ES-I3 (cell line): ENCODE results near the gene IFT74.

ENCODE experiments used
- H3K36me3 ChIP-seq: 2 replicates; pipeline ENCODE4 v1.6.1; 2013; ENCODE audit warnings: mild to moderate bottlenecking, low read length, control low read depth, moderate library complexity; ENCODE audit not compliant: insufficient read depth
- H3K4me1 ChIP-seq: 2 replicates; pipeline ENCODE4 v1.6.1; 2013; ENCODE audit warnings: mild to moderate bottlenecking, control low read depth, low read length; ENCODE audit not compliant: insufficient read depth
- H3K9ac ChIP-seq: 2 replicates; pipeline ENCODE4 v1.6.1; 2013; ENCODE audit warnings: low read depth, mild to moderate bottlenecking, low read length, moderate library complexity
- H3K9me3 ChIP-seq: 2 replicates; pipeline ENCODE4 v1.6.1; 2013; ENCODE audit warnings: mild to moderate bottlenecking, low read length, moderate library complexity; ENCODE audit not compliant: control insufficient read depth, insufficient read depth

Gene IFT74

DNA sequence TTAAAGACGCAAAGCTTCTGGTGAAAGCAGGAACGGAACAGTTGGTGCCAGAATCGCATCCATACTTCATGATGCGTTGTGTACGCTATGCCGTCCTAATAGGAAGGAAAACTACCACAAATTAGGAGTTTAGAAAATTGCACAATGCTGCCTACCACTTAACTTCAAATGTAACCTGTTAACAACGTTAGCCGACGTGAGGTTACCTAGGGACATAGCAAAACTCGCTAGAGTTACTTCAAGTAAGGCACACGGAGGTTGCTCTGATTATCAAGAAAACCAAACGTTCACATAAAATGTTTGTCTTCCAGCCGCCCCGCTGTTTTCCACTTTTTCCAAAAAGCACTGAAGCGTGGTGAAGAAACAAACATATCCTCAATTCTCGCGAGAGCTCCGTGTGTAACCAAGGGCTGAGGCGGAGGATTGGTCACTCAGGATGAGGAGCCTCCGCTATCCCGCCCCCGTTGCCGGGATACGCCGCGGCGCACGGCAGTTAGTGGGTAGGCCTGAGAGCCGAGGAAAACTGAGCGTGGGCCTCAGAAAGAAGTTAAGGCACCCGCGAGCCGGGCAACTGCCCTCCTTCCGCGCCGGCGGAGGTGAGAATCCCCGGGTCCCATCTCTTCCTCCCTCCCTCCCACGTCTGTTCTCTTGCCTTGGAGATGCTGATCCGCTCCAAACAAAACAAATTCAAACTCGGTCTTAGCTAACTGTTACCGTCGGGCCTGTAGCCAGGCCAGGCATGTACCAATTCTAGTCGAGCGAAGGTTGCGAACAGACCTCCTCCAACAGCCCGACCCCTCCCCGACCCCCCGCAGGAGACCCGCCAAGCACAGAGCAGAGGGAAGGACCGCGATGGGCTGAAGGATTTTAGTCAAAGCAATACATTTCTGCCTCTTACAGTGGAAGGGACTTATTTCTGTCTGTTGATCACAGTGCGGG lies at the start of gene IFT74:
Gene IFT74 (plus strand): TSS at position 492 of the 939 bp plus-strand sequence. CDS start 5,556 bp downstream, outside the sequence.
- Histone ChIP-seq H3K36me3 (no peaks in the 10 kb centered on the region), H3K4me1 (peaks cover 6% of the 10 kb centered on the region; the same call in 1 of the 2 replicates), H3K9ac (peak within 1 kb of the TSS; percentile 66), H3K9me3 (no peaks in the 10 kb centered on the region)

DNA sequence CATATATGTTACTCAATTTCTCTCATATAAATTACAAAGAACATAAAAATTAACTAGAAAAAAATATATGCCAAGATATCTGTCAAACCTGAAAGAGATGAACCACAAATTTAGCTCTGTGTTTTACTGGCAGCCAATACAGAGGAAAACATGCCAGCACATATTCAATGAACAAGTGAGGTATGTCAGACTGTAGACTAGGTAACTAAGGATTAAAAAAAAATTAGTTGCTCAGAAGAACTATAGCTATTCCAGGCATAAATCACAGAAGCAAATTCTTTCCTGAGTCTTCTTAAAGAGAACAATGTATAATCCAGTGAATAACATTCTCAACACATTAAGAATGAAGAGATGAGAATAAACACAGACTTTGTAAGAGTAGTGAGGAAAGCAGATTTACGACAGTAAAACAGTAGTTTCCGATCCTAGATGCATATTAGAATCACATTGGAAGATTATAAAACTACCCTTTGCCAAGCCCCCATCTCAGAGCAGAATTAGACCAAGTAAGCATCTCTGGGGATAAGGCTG lies 43.0 kb upstream of the IFT74 start:
- Histone ChIP-seq H3K4me1 (no peaks in the 10 kb centered on the region), H3K36me3 (peaks cover 16% of the 10 kb centered on the region), H3K9me3 (no peaks in the 10 kb centered on the region)

GRCh38 chr9:26919698-26920097 lies 36.5 kb upstream of the IFT74 start:
- no peaks in the 10 kb centered on the region for H3K4me1 ChIP-seq
- H3K36me3 ChIP-seq, result peaks cover 26% of the 10 kb centered on the region
- no peaks in the 10 kb centered on the region for H3K9me3 ChIP-seq
- H3K9ac ChIP-seq, result no peak overlapping the region

More for the DNA sequence above, 43.0 kb upstream of the IFT74 start:
- H3K9ac ChIP-seq, result no peak overlapping the region

GRCh38 chr9:26925609-26926008 lies 30.6 kb upstream of the IFT74 start:
- peaks cover 21% of the 10 kb centered on the region for H3K36me3 ChIP-seq
- H3K4me1 ChIP-seq, result no peaks in the 10 kb centered on the region
- H3K9me3 ChIP-seq, result no peaks in the 10 kb centered on the region
- H3K9ac ChIP-seq, result no peak overlapping the region

- Histone ChIP-seq H3K4me1 (no peaks in the 10 kb centered on the region), H3K9me3 (no peaks in the 10 kb centered on the region), H3K36me3 (peaks cover 16% of the 10 kb centered on the region), H3K9ac (no peak overlapping the region)
Measured at GRCh38 chr9:26928902-26929495, 27.2 kb upstream of the IFT74 start.

DNA sequence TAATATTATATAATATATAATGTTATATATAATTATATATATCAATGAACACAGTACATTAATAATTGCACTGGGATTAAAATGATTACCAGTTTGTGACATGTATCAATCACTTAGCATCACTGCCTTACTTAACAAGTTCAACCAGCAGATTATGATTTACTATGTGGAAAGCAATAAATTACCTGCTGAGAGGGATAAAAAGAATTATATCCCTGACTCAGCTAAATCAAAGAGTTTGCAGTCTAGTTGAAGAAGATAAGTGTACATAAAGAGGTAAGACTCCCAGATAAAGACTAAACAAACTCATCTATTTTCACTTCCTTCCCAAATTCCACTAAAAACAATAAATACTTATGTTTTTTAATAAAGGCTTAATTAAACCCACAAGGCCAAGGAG lies 20.4 kb upstream of the IFT74 start:
- Histone ChIP-seq H3K9ac (no peak overlapping the region), H3K4me1 (peaks cover 6% of the 10 kb centered on the region), H3K9me3 (peaks cover 7% of the 10 kb centered on the region; the same call in 1 of the 2 replicates), H3K36me3 (no peaks in the 10 kb centered on the region)

GRCh38 chr9:26937816-26938371 lies 18.3 kb upstream of the IFT74 start:
- peaks cover 6% of the 10 kb centered on the region for H3K4me1 ChIP-seq
- peaks cover 7% of the 10 kb centered on the region; the same call in 1 of the 2 replicates for H3K9me3 ChIP-seq
- no peak overlapping the region for H3K9ac ChIP-seq
- H3K36me3 ChIP-seq, result no peaks in the 10 kb centered on the region

DNA sequence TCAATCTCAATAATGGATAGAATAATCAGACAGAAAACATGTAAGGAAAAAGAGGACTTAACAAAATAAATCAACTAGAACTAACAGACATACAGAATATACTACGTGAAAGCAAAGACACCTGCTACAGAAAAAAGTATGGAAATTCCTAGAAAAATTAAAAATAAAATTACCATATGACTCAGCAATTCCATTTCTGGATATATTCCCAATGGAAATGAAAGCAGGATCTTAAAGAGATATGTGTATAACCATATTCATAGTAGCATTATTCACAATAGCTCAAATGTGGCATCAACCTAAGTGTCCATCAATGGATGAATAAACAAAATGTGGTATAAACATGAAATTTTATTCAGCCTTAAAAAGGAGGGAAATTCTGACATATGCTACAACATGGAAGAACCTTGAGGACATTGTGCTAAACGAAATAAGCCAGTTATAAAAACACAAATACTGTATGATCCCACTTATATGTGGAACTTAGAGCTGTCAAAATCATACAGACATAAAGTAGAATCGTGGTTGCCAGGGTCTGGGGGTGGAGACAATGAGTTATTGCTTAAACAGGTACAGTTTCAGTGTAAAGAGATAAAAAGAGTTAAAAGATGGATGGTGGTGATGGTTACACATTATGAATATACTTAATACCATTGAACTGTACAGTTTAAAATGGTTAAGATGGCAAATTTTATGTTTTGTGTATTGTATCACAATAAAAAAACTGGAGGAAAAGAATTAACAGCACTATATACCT lies 16.1 kb upstream of the IFT74 start:
- Histone ChIP-seq H3K9me3 (peaks cover 7% of the 10 kb centered on the region; the same call in 1 of the 2 replicates), H3K4me1 (peaks cover 12% of the 10 kb centered on the region), H3K9ac (no peak overlapping the region), H3K36me3 (no peaks in the 10 kb centered on the region)

DNA sequence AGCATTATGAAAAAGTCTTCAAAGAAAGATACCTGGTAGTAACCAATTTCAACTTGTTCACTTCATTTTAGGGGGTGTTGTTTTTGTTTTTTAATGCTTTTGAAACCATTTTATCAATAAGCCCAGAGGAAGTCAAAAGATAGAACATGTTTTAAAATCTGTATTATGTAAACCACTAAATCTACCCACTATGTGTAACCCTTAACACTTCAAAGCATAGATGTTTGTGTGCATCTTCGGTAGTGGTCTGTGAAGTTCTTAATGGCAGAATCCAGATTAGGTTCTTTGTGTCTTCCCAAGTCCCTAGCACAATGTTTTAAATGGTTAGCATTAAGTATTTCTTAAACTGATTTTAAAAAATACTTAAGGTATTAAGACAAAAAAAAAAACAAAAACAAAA lies 15.4 kb upstream of the IFT74 start:
- H3K36me3 ChIP-seq, result no peaks in the 10 kb centered on the region

DNA sequence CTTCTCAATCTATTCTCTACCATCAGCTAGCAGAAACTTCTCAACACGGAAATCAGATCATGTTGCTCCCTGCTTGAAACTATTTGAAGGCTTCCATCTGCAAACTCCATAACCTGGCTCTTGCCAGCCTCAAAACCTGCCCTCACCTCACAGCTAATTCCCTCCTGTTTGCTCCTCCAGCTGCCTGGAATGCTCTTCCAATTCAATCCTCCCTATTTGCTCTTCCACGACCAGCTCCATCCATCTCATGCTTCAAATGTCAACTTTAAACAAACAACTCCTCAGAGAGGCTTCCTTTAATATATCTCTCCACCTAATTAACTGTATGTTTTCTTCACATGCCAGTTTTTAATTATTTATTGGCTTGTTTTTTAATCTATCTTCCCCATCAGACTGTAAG lies 10.6 kb upstream of the IFT74 start:
- peaks cover 9% of the 10 kb centered on the region for H3K4me1 ChIP-seq
- no peaks in the 10 kb centered on the region for H3K36me3 ChIP-seq
- no peaks in the 10 kb centered on the region for H3K9me3 ChIP-seq
- H3K9ac ChIP-seq, result peak overlapping the region; percentile 100

More for the DNA sequence above, 15.4 kb upstream of the IFT74 start:
- H3K4me1 ChIP-seq, result peaks cover 12% of the 10 kb centered on the region
- no peak overlapping the region for H3K9ac ChIP-seq
- H3K9me3 ChIP-seq, result peaks cover 7% of the 10 kb centered on the region; the same call in 1 of the 2 replicates

DNA sequence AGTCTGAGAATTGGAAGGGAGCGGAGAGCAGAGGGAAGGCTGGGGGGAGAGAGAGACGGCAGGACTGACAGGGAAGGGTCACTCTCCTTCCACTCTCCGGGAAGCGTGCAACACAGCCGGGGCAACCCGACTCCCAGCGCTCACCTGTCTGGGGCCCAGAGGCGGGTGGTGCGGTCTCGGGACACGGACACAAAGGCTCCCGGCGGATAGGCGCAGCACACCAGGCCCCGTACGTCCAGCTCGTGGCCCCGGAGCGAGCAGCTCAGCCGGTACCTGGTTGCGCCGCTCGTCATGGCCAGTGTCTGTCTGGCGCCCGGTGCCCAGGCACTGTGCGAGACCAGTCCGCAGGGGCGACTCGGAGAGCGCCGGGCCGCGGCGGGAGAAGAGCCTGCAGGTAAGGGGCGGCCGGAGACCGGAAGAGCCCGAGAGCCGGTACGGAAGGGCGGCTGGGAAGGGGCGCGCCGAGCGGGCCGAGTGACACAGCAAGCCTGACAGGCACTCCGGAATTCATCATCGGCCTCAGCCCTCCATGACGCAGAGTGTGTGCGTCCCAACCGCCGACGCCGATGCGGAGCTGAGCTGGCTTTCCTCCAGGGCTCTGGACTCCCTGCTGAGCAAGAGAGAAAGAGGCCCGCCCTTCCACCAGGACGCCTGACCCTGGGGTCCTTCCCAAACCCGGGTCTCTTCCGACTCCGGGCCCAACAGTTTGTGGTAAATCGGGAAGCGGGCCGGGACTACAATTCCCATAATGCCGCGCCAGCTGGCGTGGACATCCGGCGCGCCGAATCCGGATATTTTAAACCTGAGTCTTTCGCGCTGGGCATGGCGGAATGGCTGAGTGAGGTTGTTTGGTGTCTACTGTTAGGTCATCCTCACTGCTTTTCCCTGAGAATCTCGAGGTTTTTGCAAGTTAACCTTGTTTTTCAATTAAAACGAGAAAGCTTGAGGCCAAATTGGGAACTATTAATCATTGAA lies 9.2 kb upstream of the IFT74 start, which contains the start of gene PLAA:
Gene PLAA (minus strand): TSS at position 490 of the 975 bp plus-strand sequence. CDS start 197 bp downstream, at position 293.
- H3K4me1 ChIP-seq, result peaks cover 9% of the 10 kb centered on the region
- no peaks in the 10 kb centered on the region for H3K36me3 ChIP-seq
- H3K9ac ChIP-seq, result peak within 1 kb of the TSS; percentile 100
- no peaks in the 10 kb centered on the region for H3K9me3 ChIP-seq

DNA sequence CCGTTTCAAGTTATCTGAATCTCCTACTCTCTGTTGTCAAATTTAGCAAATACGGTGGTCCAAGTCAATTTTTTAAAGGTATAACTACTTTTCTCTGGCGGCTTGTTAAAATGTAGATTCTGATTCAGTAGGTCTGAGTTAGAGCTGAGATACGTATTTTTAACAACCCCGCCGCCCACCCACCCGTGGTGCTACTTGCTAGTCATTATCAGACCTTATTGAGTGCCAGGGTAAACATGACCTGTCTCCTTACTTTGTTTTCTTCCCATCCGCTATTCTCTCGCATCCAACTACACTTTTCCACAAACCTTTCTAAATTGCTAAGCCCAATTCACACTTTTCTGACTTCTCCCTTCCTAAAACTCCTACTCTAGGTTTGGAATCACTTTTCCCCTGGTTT lies 8.5 kb upstream of the IFT74 start:
- Histone ChIP-seq H3K9me3 (no peaks in the 10 kb centered on the region), H3K36me3 (no peaks in the 10 kb centered on the region), H3K4me1 (peaks cover 9% of the 10 kb centered on the region), H3K9ac (peak overlapping the region; percentile 100)

- H3K36me3 ChIP-seq, result no peaks in the 10 kb centered on the region
- peaks cover 3% of the 10 kb centered on the region; the same call in 1 of the 2 replicates for H3K4me1 ChIP-seq
- no peaks in the 10 kb centered on the region for H3K9me3 ChIP-seq
- H3K9ac ChIP-seq, result no peak overlapping the region
Measured at GRCh38 chr9:26949637-26950069, 6.6 kb upstream of the IFT74 start.
